COR-L47 (cell line): ENCODE data around the gene GAL3ST2.
"Not testable (repeated sequence)": the region's sequence is repeated elsewhere in the genome, so short reads cannot be mapped to it uniquely, and the experiment has no call there.

Source experiments
- DNase-seq: peaks from one replicate; lab custom pipeline; 2025; lab: John Stamatoyannopoulos, UW

Gene GAL3ST2

DNA sequence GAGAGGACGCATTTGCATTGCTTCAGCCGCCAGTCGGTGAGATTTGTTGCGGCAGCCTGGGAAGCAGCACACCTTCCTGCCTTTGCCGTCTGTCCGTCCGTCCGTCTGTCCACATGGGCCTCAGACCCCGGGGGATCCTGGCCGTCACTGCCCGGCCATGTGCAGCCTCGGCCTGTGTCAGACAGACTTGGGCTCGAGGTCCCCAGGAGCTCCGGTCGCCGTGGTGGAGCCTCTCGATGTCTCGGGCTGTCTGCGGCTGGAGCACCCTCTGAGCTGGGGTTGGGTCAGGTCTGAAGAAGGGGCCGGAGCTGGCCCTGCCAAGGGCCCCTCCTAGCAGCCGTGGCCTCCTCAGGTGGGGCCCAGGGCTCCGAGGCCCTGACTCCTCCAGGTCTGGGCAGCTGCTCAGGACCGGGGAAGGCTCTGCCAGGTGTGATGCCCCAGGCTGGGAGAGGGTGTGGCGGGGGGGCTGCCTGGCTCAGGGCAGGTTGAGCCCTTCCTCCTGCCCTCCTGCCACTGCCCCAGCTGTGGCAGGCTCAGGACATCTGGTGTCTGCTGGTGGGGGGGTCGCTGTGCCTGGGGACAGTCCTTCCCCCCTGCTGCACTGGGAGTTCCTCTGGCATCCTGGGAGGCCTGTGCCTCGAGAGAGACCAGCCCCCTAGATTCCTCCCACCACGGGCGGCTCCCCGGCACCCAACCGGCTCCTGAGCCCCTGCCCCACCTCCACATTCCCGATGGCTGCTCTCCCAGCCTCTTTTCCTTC, 44.2 kb downstream of the GAL3ST2 start:
- DNase-seq = no peak

DNA sequence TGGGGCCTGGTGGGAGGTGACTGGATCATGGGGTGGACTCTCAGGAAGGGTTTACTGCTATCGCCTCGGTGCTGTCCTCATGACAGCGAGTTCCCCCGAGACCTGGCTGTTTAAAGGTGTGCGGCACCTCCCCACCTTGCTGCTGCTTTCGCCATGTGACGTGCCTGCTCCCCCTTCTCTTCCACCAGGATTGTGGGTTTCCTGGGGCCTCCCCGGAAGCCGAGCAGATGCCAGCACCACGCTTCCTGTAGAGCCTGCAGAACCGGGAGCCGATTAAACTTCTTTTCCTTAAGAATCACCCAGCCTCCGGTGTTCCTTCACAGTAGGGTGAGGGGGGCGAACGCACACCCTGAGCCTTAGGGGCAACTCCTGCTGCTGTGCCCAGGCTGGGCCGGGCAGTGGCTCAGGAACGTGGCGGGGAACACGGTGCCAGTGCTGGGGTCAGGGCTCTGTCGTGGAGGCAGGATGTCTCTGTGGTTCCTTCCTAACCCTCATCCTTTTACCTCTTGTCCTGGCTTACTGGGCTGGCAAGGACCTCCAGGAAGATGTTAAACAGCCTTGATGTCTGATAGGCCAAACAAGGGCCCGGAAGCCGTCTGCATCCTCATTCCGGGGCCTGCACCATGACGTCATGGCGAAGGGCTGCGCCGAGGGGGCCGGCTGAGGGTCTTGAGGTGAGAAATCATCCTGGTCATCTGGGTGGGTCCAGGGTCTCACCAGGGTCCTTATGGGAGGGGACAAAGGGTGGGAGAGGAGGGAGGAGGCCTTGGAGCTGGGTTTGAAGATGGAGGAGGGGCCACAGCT, 45.0 kb downstream of the GAL3ST2 start:
- no peak for DNase-seq

DNA sequence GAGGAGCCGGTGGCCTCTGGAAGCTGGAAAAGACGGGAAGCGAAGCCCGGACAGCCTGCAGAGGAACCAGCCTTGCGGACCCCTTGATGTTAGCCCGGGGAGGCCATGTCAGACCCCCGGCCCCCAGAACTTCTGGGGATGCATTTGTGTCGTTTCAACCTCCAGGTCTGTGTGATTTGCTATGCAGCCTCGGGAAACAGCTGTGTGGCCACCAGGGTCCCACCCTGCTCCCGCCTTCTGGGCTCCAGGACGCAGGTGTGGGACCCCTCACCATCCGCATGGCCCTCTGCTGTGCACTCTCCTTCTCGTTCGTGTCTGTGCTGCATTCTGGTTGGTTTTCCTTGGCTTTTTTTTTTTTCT, 45.6 kb downstream of the GAL3ST2 start:
- DNase-seq = no peak

DNA sequence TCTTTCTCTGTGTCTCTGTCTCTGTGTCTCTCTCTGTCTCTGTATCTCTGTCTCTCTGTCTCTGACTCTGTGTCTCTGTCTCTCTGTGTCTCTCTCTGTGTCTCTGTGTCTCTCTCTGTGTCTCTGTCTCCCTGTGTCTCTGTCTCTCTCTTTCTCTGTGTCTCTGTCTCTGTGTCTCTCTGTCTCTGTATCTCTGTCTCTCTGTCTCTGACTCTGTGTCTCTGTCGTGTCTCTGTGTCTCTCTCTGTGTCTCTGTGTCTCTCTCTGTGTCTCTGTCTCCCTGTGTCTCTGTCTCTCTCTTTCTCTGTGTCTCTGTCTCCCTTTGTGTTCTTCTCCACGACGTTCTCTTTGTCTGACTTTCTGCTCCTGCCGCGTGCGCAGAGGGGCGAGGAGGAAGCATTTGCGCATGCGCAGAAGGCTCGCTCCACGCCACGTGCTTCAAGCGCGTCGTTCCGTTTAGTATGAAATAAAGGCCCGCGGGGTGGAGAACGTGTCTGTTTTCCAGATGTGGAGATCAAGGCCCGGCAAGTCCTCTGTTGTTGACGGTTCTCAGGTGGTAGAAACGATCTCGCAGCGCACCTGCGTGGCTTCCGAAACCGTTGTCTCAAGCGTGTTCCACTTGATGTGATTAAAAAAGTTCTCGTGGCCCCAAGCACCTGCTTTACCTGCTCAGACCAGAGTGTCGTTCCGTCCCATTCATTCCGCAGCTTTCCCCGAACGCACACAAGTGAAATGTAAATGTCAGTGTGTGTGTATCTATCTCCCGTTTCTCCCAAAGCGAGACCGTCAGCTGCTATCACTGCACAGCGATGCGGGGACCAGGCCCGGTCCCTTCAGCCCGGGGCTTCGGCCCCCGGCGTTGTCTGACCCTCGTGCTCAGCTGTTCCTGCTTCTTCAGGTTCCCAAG, 47.2 kb downstream of the GAL3ST2 start:
- not testable (repeated sequence) for DNase-seq

DNA sequence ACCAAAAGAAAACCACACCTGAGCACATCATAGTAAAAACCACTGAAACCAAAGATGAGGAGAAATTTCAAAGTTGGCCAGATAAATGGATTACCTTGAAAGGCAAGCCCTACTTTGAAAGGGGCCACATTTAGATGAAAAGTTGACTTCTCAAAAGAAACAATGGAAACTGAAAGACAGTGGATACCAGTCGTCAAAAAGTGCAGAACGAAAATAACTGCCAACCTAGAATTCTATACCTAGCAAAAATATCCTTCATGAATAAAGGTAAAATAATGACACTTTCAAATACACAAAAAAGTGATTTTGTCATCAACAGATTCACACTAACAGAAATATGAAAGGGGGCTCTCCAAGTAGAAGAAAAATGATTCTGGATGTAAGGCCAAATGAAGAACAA, 50.8 kb downstream of the GAL3ST2 start:
- DNase-seq = no peak

DNA sequence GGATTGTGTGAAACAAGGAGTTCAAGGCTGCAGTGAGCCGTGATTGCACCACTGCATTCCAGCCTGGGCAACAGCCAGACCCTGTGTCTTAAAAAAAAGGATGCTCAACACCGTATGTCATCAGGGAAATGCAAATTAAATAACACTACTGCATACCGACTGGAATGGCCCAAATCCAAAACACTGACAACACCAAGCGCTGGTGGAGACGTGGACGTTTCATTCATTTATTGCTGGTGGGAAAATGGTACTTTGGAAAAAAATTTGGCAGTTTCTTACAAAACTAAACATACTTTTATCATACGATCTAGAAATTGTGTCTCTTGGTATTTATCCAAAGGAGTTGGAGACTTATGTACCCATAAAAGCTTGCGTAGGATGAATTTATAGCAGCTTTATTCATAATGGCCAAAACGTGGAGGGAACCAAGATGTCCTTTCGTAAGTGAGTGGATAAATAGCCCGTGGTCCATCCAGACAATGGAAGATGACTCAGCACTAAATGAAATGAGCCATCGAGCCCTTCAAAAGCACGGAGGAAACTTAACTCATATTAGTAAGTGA, 56.6 kb downstream of the GAL3ST2 start:
- no peak for DNase-seq

DNA sequence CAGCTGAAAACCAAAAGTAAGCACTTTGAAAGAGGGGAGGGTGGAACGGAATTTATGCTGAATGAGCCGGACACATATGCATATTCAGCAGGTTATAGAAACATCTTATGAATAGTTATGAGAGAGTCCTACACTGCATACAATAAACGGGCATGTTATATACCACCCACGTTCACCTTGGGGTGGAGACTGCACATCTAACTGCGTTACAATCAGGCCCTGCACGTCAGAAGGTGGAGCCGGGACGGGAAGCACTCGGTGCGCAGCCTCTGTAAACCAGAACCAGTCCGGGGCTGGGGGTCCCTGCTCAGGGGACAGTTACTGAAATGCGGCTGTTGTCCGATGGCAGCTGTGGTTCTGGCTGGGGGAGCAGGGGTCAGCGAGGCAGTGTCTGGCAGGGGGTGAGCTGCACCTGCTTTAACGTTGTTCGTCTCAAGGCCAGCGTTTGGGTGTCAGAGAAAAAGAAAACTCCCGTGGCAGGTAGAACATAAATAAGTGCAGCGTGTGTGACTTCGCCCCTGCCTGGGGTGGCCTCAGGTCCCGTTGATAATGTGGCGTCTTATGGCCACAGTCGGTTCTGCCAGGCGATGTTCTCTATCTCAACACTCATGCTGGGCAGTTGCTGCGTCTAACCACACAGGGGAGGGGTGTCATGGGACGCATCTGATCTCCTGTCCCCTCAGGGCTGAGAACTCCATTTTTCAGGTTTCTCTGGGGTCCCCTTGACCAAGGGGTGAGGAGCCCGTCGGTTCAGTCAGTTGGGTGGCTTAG, 57.3 kb downstream of the GAL3ST2 start:
- not testable (repeated sequence) for DNase-seq

DNA sequence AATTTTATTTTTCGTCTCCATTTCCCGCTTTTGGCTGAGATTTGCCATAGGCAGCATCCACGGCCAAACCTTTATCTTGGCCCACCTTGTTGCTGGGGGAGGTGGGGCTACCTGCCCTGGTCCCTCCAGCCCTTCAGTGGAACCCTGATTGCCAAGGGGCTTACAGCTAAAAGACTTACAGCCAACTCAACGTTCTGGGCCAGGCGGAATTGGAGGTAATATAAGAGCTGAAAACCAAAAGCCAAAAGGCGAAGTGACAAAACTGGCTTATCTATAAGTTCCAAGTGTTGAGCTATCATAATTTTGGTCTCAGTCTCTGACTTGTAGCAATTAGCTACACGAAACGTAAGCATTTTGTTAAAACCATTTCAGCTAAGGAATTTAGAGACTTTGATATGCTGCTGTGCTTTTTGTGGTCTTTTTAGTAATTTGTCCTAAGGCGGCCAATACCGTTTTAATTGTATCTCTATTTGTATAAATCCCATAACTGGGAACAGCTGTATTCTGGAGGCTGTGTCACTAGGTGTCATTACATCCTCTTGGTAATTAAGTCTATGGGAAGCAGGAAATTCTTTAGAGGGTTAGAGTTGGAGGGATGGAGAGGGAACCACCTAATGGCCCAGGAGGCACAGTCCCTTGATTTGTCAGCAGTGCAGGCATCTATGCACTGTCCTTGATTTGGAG, 58.0 kb downstream of the GAL3ST2 start:
- no peak for DNase-seq

DNA sequence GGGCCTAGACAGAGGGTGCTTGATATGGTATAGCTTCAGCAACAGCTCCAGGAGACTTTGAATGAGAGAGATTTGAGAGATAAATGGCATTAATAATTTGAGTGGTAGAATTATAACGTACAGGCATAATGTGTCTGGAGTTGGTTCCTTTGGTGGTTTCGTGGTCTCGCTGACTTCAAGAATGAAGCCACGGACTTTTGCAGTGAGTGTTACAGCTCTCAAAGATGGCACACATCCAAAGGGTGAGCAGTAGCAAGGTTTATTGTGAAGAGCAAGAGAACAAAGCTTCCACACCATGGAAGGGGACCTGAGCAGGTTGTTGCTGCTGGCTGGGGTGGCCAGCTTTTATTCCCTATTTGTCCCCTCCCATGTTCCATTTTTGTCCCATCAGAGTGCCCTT, 59.0 kb downstream of the GAL3ST2 start:
- DNase-seq = no peak

DNA sequence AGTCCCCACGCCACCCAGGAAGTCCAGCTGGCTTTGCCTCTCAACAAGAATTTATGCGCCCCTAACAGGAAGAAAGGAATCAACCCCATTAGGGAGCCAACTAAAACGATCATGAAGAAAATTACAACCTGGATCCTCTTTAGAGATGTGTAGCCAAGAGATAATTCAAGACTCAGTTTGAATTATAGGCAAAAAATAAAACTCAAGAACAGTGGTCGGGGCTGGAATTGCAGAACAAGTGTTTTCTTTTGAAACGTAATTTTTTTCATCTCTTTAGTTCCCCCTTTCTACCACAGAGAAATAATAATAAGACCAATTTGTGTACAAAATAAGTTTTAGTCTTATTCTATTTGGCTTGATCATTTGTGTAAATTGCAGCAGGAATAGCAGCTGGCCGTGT, 59.7 kb downstream of the GAL3ST2 start:
- no peak for DNase-seq

DNA sequence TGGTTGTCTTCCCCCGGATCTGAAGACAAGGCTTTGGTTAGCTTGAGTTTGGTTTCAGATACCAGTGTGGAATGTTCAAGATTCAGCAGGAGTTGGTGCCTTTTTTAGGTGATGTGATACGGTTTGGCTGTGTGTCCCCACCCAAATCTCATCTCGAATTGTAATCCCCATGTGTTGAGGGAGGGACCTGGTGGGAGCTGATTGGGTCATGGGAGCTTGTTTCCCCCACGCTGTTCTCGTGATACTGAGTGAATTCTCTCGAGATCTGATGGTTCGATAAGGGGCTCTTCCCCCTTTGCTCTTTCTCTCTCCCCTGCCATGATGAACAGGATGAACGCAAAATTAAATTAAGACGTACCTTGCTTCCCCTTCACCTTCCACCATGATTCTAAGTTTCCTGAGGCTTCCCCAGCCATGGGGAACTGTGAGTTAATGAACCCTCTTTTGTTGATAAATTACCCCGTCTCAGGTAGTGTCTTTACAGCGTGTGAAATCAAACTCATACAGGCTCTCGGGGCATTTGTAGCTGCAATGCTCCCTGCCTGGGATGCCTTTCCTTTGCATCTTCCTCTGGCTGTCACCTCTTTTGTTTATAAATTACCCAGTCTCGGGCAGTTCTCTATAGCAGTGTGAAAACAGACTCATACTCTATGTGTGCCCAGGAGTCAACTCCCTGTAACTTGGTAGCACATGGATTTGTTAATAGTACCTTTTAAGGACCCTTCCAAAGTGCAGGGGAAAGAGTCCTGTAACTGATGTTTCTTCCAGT, 60.8 kb downstream of the GAL3ST2 start:
- no peak for DNase-seq

DNA sequence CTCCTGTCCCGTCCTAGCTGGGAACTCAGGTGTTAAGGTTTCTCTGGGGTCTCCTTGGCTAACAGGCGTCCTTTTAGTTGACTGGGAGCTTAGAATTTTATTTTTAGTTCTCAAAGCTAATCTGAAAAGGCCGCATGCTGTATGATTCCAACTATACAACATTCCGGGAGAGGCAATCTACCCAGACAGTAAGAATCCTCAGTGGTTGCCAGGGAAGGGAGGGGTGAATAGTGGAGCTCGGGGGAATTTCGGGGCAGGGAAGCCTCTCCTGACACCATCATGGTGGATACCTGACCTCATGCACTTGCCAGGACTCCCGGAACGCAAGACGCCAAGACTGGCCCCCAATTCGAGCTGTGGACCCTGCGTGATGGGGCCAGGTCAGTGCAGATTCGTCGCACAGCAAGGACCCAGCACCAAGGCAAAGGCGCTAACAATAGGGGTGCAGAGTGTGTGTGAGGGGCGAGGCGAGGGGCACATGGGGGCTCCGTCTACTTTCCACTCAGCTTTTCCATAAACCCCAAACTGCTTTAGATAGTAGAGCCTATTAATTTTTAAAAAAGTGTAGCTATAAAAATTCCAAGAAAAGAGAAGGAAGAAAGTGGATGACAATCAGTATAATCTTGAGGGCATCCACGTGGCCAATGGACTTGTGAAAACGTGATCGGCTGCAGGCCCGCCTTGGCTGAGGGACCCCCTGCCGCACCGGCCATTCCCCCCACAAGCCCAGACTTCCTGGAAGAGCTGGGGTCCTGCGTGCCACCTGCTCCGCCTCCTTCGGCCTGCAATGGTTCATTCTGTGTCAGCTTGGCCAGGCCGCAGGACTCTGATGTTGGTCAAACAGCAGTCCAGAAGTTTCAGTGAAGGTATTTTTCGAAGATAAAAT, 64.8 kb downstream of the GAL3ST2 start:
- DNase-seq = no peak

DNA sequence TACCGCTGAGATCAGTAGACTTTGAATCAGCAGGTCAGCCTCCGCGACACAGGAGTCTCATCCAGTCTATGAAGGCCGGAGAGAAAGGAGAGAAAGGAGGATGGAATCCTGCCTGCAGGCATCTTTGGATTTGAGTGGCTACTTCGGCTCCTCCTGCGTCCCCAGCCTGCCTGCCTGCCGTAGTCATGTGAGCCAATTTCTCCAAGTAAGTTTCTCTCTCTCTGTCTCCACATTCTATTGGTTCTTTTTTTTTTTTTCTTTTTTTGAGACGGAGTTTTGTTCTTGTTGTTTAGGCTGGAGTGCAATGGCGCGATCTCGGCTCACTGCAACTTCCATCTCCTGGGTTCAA, 65.4 kb downstream of the GAL3ST2 start:
- no peak for DNase-seq

DNA sequence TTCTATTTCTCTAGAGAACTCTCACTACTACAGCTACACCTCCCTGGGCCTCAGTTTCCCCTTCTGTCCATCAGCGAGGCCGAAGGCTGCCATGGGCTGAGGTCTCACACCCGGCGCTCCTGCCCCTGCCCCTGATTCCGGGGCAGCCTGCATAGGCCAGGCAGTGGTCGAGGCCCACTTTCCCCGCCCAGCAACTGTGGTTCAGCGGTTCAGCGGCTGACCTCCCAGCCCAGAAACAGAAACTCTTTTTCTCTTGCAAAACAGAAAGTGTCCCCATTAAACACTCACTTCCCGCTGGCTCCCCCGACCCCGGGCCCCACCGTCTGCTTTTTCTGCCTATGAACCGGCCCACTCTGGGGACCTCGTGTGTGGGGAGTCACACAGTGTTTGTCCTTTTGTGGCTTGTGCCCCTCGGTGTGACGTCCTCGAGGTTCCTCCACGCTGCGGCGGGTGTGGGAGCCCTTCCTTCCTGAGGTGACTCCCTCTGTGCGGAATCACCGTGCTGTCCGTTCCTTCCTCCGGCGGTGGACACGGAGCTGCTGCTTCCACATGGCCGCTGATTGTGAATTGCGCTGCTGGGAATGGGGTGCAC, 66.1 kb downstream of the GAL3ST2 start:
- no peak for DNase-seq

DNA sequence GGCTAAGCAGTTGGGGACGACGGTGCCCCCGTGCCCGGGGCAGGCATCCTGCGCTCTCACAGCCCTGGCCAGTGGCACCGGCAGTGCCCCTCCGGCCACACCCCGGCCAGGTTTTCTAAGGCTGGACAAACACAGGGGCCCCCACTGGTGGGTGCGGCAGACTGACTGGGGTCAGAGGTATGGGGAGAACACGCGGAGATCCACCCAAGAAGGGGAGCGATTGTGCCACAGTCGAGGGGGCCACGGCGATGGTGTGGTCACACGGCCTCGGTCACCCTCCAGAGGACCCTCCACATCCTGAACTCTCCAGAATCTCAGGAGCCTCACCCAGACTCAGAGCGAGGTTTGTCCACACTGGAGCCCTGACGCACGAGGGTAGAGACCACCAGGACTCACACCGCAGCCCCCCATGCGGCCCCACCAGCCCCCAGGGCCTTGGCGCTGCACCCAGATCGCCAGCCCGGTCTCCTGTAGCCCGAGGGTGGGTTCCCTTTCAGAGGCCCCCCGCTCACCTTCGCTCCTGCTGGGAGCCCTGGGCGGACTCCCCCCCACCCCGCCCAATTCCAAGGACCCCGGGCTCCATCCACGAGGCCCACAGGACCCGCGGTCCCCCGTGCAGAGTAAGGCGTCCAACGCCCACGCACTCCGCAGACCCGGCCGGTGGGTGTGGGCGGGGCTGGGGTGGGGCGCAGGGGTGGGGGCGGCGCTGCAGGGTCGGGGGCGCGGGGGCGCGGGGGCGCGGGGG, 66.9 kb downstream of the GAL3ST2 start:
- no peak for DNase-seq

DNA sequence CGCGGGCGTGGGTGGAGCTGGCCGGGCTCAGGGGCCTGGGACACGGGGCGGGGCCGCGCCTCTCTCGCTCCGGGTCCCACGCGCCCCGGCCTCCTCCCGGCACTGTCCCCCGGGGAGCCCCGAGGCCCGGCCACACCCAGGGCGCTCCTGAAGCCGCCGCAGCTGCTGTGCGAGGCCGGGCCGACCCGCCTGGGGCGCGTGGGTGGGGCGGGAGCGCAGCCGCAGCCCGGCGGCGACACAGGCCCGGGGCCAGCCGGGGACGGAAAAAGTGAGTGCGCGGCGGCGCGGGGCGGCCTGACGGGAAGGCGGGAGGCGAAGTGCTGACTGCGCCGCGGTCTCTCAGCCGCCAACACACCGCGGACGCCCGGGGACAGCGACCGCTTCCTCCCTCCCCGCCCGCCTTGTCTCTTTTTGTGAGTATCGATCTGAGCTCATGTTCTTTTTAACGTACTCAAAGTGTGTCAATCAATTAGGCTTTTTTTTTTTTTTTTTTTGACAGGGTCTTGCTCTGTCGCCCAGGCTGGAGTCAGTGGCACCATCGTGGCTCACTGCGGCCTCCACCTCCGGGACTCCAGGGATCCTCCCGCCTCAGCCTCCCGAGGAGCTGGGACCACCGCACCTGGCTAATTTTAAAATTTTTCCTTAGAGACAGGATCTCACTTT, 67.6 kb downstream of the GAL3ST2 start:
- DNase-seq = no peak

DNA sequence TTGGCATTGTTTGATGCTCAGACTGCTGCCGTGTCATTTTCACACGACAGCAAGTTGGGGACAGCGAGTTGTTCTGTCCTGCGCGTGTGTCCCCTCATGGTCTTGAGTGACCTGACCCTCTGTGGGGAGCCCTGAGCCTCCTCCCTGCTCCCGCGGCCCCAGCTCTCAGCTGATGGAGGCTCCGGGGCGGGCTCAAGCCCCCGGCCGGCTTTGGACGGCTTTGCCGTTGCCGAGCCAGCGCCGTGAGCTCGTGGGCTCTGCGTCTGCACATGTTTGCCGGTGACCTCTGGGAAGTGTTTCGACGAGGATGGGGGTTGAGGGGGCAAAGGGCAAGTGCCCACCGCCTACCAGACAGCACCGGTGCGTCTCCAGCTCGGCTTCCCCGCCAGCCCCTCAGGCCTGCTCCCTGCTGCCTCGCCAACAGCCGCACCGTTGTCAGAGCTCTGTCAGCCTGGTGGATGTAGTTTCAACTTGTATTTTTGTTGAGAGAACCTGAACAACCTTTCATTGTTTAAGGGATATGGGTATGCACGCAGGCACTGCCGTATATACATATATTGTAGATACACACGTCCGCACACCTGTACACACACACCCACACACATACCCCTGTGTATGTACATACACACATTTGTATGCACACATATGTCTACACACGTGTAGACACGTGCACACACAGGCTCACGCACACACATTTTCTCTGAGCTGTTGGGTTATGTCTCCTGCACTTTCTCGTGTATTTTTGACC, 68.4 kb downstream of the GAL3ST2 start:
- no peak for DNase-seq
